HEK293 (cell line): ENCODE data around the gene HS1BP3.

ENCODE experiments used
- CTCF ChIA-PET: fragments of 350-600 bp; formaldehyde crosslinking; extraction: SDS; loops from one replicate; lab custom pipeline; 2021; ENCODE audit warnings: antibody characterized with exemption; lab: Yijun Ruan, JAX
- POLR2A ChIA-PET: fragments of 300-600 bp; formaldehyde crosslinking; extraction: SDS; loops from one replicate; lab custom pipeline; 2020; ENCODE audit warnings: antibody characterized with exemption, inconsistent platforms; lab: Yijun Ruan, JAX
- H3K27ac ChIP-seq: fragments of 200-500 bp; sonication (Bioruptor generic); 2 replicates; pipeline ENCODE4 v1.5.1; 2014; ENCODE audit warnings: low read depth, low read length, control low read depth, inconsistent platforms; ENCODE audit errors: extremely low read depth
- H3K36me3 ChIP-seq, 2 experiments: fragments of 200-500 bp in 1 of 2; sonication (Bioruptor generic) in 1 of 2; 1 replicate in 1 of 2; 2 replicates in 1 of 2; pipeline ENCODE4 v1.5.1; 2014 to 2017; ENCODE audit warnings: inconsistent platforms in 2 of 2, low read length in 2 of 2; ENCODE audit not compliant: control insufficient read depth in 2 of 2, insufficient read depth in 1 of 2
- H3K4me1 ChIP-seq: fragments of 200-500 bp; sonication (Bioruptor generic); 2 replicates; pipeline ENCODE4 v1.5.1; 2014; ENCODE audit warnings: mild to moderate bottlenecking, low read length, inconsistent platforms; ENCODE audit not compliant: control insufficient read depth, insufficient read depth
- H3K4me3 ChIP-seq: 2 replicates; pipeline ENCODE4 v1.5.1; 2011; ENCODE audit warnings: low read depth, mild to moderate bottlenecking, control low read depth, low read length, moderate library complexity
- H3K9me3 ChIP-seq: fragments of 200-500 bp; sonication (Bioruptor generic); 2 replicates; pipeline ENCODE4 v1.5.1; 2014; ENCODE audit warnings: low read depth, low read length, inconsistent platforms; ENCODE audit not compliant: control insufficient read depth, insufficient read depth
- GLI2 ChIP-seq: fragments of 450-650 bp; formaldehyde crosslinking; IDR thresholded peaks from 2 replicates; pipeline ENCODE4; 2017; ENCODE audit warnings: missing biosample characterization, missing genetic modification characterization, low read depth, borderline replicate concordance
- HOXA7 ChIP-seq: sonication (generic); formaldehyde crosslinking; IDR thresholded peaks from 2 replicates; pipeline ENCODE4 v1.8.1; 2022; ENCODE audit warnings: missing genetic modification reagents, borderline replicate concordance
- KLF7 ChIP-seq: fragments of 450-650 bp; formaldehyde crosslinking; IDR thresholded peaks from 2 replicates; pipeline ENCODE4 v1.5.1; 2016; ENCODE audit warnings: missing biosample characterization, missing genetic modification characterization, borderline replicate concordance
- PRDM1 ChIP-seq: fragments of 450-650 bp; formaldehyde crosslinking; IDR thresholded peaks from 2 replicates; pipeline ENCODE4; 2016; ENCODE audit warnings: missing biosample characterization, missing genetic modification characterization
- REPIN1 ChIP-seq: fragments of 450-650 bp; formaldehyde crosslinking; IDR thresholded peaks from 2 replicates; pipeline ENCODE4 v1.5.1; 2017; ENCODE audit warnings: missing biosample characterization, missing genetic modification characterization, low read depth
- SCRT1 ChIP-seq: fragments of 450-650 bp; formaldehyde crosslinking; IDR thresholded peaks from 2 replicates; pipeline ENCODE4 v1.5.1; 2016; ENCODE audit warnings: missing biosample characterization, missing genetic modification characterization, borderline replicate concordance
- SCRT2 ChIP-seq: fragments of 450-650 bp; formaldehyde crosslinking; IDR thresholded peaks from 2 replicates; pipeline ENCODE4 v1.5.1; 2016; ENCODE audit warnings: missing biosample characterization, missing genetic modification characterization
- ZBTB17 ChIP-seq: fragments of 450-650 bp; formaldehyde crosslinking; IDR thresholded peaks from 2 replicates; pipeline ENCODE4 v1.5.1; 2016; ENCODE audit warnings: missing biosample characterization, missing genetic modification characterization
- ZFP41 ChIP-seq: fragments of 450-650 bp; formaldehyde crosslinking; IDR thresholded peaks from 2 replicates; pipeline ENCODE4 v1.5.1; 2016; ENCODE audit warnings: missing biosample characterization, missing genetic modification characterization, borderline replicate concordance
- ZNF114 ChIP-seq: fragments of 450-650 bp; formaldehyde crosslinking; IDR thresholded peaks from 2 replicates; pipeline ENCODE4 v1.5.0; 2017; ENCODE audit warnings: missing biosample characterization, missing genetic modification characterization
- ZNF202 ChIP-seq: fragments of 450-650 bp; formaldehyde crosslinking; IDR thresholded peaks from 2 replicates; pipeline ENCODE4 v1.5.1; 2016; ENCODE audit warnings: missing biosample characterization, missing genetic modification characterization, borderline replicate concordance
- ZNF214 ChIP-seq: fragments of 450-650 bp; formaldehyde crosslinking; IDR thresholded peaks from 2 replicates; pipeline ENCODE4 v1.5.1; 2017; ENCODE audit warnings: missing biosample characterization, mild to moderate bottlenecking, missing genetic modification characterization, borderline replicate concordance
- ZNF280C ChIP-seq: fragments of 450-650 bp; formaldehyde crosslinking; IDR thresholded peaks from 2 replicates; pipeline ENCODE4 v1.5.1; 2016; ENCODE audit warnings: missing biosample characterization, missing genetic modification characterization
- ZNF324 ChIP-seq: fragments of 450-650 bp; formaldehyde crosslinking; IDR thresholded peaks from 2 replicates; pipeline ENCODE4 v1.5.1; 2016; ENCODE audit warnings: missing biosample characterization, missing genetic modification characterization
- ZNF335 ChIP-seq: fragments of 450-650 bp; formaldehyde crosslinking; conservative IDR thresholded peaks from 2 replicates; pipeline ENCODE4 v1.5.1; 2016; ENCODE audit warnings: missing biosample characterization, missing genetic modification characterization
- ZNF341 ChIP-seq: fragments of 450-650 bp; formaldehyde crosslinking; IDR thresholded peaks from 2 replicates; pipeline ENCODE4; 2016; ENCODE audit warnings: low read depth, missing biosample characterization, missing genetic modification characterization
- ZNF354C ChIP-seq: fragments of 450-650 bp; formaldehyde crosslinking; IDR thresholded peaks from 2 replicates; pipeline ENCODE4 v1.5.1; 2016; ENCODE audit warnings: missing biosample characterization, missing genetic modification characterization, low read depth, borderline replicate concordance
- ZNF394 ChIP-seq: fragments of 450-650 bp; formaldehyde crosslinking; IDR thresholded peaks from 2 replicates; pipeline ENCODE4 v1.5.1; 2016; ENCODE audit warnings: missing biosample characterization, missing genetic modification characterization, mild to moderate bottlenecking, moderate library complexity, borderline replicate concordance
- ZNF398 ChIP-seq: fragments of 450-650 bp; formaldehyde crosslinking; IDR thresholded peaks from 2 replicates; pipeline ENCODE4 v1.5.1; 2017; ENCODE audit warnings: missing biosample characterization, missing genetic modification characterization
- ZNF548 ChIP-seq: fragments of 450-650 bp; formaldehyde crosslinking; IDR thresholded peaks from 2 replicates; pipeline ENCODE4 v1.5.1; 2016; ENCODE audit warnings: missing biosample characterization, missing genetic modification characterization
- ZNF654 ChIP-seq: fragments of 450-650 bp; formaldehyde crosslinking; IDR thresholded peaks from 2 replicates; pipeline ENCODE4 v1.5.1; 2016; ENCODE audit warnings: low read depth, missing biosample characterization, missing genetic modification characterization
- ZNF830 ChIP-seq: fragments of 450-650 bp; IDR thresholded peaks from 2 replicates; pipeline ENCODE4 v1.5.0; 2018; ENCODE audit warnings: missing biosample characterization, missing genetic modification characterization, low read depth, mild to moderate bottlenecking, moderate library complexity
- ZSCAN23 ChIP-seq: fragments of 450-650 bp; formaldehyde crosslinking; IDR thresholded peaks from 2 replicates; pipeline ENCODE4 v1.5.1; 2016; ENCODE audit warnings: missing biosample characterization, missing genetic modification characterization
- TF ChIP-seq, protein P1 (sequence below): fragments of 450-650 bp; formaldehyde crosslinking; IDR thresholded peaks from 2 replicates; pipeline ENCODE4 v1.5.1; 2016; ENCODE audit warnings: missing biosample characterization, missing genetic modification characterization

HS1BP3 gene

DNA sequence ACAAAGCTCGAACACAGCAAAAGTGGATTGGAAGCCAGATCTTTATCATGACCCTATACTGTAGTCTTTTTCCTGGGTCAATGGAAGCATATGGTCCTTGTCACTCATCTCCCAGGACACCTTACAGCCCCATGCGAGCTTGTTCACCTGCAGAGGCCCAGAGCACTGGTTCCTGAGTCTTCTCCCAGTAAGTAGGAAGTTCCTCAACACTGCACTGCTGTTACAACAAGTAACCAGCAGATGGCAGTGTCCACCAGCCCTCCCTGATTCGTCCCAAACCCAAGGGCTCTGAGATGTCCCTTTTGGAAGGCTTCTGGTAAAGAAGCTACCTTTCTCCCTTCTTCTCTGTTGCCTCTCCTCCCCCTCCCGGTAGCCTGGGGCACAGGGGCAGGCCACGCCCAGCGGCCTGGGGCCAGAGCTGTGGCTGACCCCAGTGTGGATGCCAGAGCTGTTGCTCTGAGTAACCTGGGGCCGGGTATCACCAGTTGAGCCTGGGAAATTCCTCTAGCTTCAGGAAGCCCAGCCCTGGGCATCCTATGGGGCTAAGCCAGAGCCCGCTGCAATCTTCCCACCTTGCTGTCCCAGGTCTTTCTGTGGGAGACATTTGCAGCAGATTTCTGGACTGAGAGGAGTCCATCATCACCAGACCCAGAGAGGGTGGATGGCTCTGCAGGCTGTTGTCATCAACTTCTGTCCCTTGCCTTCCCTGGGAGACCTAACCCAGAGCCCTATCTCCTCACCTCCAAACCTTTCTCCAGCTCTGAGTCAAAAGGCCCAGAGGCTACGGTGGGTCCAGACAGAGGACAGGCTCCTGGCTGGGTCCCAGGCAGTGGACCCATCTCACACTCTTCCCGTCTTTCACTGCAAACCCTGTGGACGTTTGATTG, 10.8 kb upstream of the HS1BP3 start:
- H3K4me1 ChIP-seq, result no peaks in the 10 kb centered on the region
- ChIA-PET CTCF (interaction anchor here (0.6 to 6.5 kb wide), 68 partner anchors 8 to 655 kb away, joined by 3 to 147 read pairs (median 4); partner anchors contain the start of gene HS1BP3), POLR2A (interaction anchor here (1.0 to 1.5 kb wide), 4 partner anchors 11 to 215 kb away, joined by 3 to 5 read pairs (median 4); partner anchors contain the start of genes HS1BP3, LDAH and RHOB)
- no peak overlapping the region for H3K4me3 ChIP-seq
- no peaks in the 10 kb centered on the region for H3K36me3 ChIP-seq
- H3K27ac ChIP-seq, result no peak overlapping the region
- TF ChIP-seq SCRT1 (tag by site-specific recombination) (peak; percentile 53; the same call in 1 of the 2 replicates), ZNF354C (tag by site-specific recombination) (no peak), ZNF341 (peak; percentile 28; the same call in 1 of the 2 replicates), ZBTB17 (peak; percentile 38; the same call in 1 of the 2 replicates), ZNF335 (tag by site-specific recombination) (no peak), SCRT2 (tag by site-specific recombination) (peak; percentile 87), ZNF324 (tag by site-specific recombination) (no peak), ZNF654 (tag by site-specific recombination) (peak; percentile 89)
- TF ChIP-seq, protein P1, sequence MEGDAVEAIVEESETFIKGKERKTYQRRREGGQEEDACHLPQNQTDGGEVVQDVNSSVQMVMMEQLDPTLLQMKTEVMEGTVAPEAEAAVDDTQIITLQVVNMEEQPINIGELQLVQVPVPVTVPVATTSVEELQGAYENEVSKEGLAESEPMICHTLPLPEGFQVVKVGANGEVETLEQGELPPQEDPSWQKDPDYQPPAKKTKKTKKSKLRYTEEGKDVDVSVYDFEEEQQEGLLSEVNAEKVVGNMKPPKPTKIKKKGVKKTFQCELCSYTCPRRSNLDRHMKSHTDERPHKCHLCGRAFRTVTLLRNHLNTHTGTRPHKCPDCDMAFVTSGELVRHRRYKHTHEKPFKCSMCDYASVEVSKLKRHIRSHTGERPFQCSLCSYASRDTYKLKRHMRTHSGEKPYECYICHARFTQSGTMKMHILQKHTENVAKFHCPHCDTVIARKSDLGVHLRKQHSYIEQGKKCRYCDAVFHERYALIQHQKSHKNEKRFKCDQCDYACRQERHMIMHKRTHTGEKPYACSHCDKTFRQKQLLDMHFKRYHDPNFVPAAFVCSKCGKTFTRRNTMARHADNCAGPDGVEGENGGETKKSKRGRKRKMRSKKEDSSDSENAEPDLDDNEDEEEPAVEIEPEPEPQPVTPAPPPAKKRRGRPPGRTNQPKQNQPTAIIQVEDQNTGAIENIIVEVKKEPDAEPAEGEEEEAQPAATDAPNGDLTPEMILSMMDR (tag by site-specific recombination), result peak; percentile 86
- H3K9me3 ChIP-seq, result no peaks in the 10 kb centered on the region

DNA sequence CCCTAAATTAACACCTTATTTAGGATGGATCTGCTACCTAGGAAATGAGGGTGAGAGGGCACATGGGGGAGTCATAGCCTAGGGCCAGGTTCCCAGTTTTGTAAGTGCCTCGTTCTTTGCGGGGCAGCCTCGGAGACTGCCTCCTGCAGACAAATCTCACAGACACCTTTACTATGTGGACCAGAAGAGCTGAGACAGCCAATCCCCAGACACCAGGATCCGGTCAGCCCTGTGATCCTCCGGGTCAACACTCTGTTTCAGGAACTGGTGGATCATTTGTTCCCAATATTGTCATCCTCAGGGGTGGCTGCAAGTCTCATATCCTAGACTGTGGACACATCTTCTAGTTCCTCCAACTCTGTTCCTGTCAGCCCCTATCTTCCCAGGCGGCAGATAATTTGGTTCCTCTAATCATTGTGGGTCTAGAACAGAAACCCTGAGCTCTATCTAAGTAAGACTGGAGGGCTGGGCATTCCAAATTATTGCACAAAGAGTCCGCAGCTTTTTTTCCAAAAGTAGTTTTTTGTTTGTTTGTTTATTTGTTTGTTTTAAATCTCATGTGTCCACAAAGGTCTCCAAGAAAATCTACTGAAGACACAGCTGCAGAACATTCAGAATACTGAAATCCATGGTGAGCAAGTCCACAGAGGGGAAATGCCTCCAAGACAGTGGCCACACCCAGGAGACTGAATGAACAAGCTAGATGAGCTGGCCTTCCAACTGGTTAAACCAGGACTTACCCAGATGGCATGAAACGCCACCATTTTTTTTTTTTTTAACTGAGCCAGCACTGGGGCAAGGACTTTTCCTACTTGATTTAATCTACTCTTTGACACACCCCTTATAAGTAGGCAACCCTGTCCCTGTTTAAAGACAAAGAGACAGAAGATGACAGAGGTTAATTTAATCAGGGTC, 9.9 kb upstream of the HS1BP3 start:
- H3K36me3 ChIP-seq, result no peaks in the 10 kb centered on the region
- no peak for TF ChIP-seq ZNF548 (tag by site-specific recombination)
- no peak for TF ChIP-seq ZNF114 (tag by site-specific recombination)
- TF ChIP-seq ZNF341, result no peak
- no peak for TF ChIP-seq GLI2
- TF ChIP-seq KLF7, result no peak
- TF ChIP-seq ZFP41 (tag by site-specific recombination), result no peak
- TF ChIP-seq ZSCAN23, result no peak
- no peak for TF ChIP-seq ZNF202 (tag by site-specific recombination)
- TF ChIP-seq REPIN1 (tag by site-specific recombination), result no peak
- TF ChIP-seq PRDM1, result no peak
- no peak for TF ChIP-seq ZNF280C (tag by site-specific recombination)
- TF ChIP-seq ZNF394 (tag by site-specific recombination), result no peak
- no peak for TF ChIP-seq ZNF654 (tag by site-specific recombination)
- TF ChIP-seq ZNF830 (tag by site-specific recombination), result no peak
- TF ChIP-seq ZNF398 (tag by site-specific recombination), result no peak
- TF ChIP-seq ZNF214 (tag by site-specific recombination), result no peak
- no peak for TF ChIP-seq HOXA7
- TF ChIP-seq, all 188 proteins: peak for 0
- POLR2A ChIA-PET, result interaction anchor here (1.0 to 1.5 kb wide), 4 partner anchors 10 to 214 kb away, joined by 3 to 5 read pairs (median 4); partner anchors contain the start of genes HS1BP3, LDAH and RHOB
- no peaks in the 10 kb centered on the region for H3K4me1 ChIP-seq
- H3K9me3 ChIP-seq, result no peaks in the 10 kb centered on the region
- no peak overlapping the region for H3K27ac ChIP-seq
- CTCF ChIA-PET, result interaction anchor here (0.6 to 6.5 kb wide), 65 partner anchors 9 to 1963 kb away, joined by 3 to 147 read pairs (median 4); partner anchors contain the start of gene HS1BP3
- no peak overlapping the region for H3K4me3 ChIP-seq
